Naive thymus-derived CD4-positive, alpha-beta T cell (primary cell): ENCODE data around the gene TMEM120B. TPM values are rescaled to one million over a fixed set of nuclear protein-coding genes. Genes with fewer than 3 reads are reported as not detected.

Experiments used
- ATAC-seq: fragments of 150-1000 bp; cut with Tn5 transposase; 2 replicates; pipeline ENCODE4 v1.10.0; 2021; ENCODE audit warnings: mild to moderate bottlenecking, moderate library complexity
- CTCF ChIA-PET: fragments of 350-600 bp; sonication (Branson Sonifier 250); formaldehyde crosslinking; loops from one replicate; lab custom pipeline; 2021; ENCODE audit warnings: antibody characterized with exemption; lab: Charles Lee
- POLR2A ChIA-PET: fragments of 350-600 bp; sonication (Branson Sonifier 250); formaldehyde crosslinking; loops from one replicate; lab custom pipeline; 2021; ENCODE audit warnings: antibody characterized with exemption, inconsistent platforms; lab: Charles Lee
- DNase-seq, 9 donors: peaks; one replicate each; pipeline versions ENCODE4 v3.0.0 to v3.0.0-alpha.2; 2020 to 2022; ENCODE audit warnings: mixed read lengths in 1 of 9
- H3K27ac ChIP-seq: one replicate; pipeline ENCODE4 v1.7.0; 2013; ENCODE audit warnings: mild to moderate bottlenecking, low read depth, low read length, moderate library complexity
- H3K27me3 ChIP-seq, 2 donors: one replicate each; pipeline ENCODE4 v1.7.0; 2013; ENCODE audit warnings: low read length in 2 of 2, mild to moderate bottlenecking in 2 of 2, moderate library complexity in 2 of 2; ENCODE audit not compliant: control insufficient read depth in 2 of 2, insufficient read depth in 2 of 2
- H3K36me3 ChIP-seq, 3 experiments: 1 replicate in 2 of 3; 2 replicates in 1 of 3; pipeline ENCODE4 v1.7.0; 2013; ENCODE audit warnings: low read length in 3 of 3, mild to moderate bottlenecking in 3 of 3, moderate library complexity in 1 of 3; ENCODE audit not compliant: insufficient read depth in 3 of 3, control insufficient read depth in 2 of 3
- H3K4me1 ChIP-seq, 2 donors: one replicate each; pipeline ENCODE4 v1.7.0; 2013; ENCODE audit warnings: low read length in 2 of 2, mild to moderate bottlenecking in 2 of 2, moderate library complexity in 1 of 2; ENCODE audit not compliant: control insufficient read depth in 2 of 2, insufficient read depth in 2 of 2
- H3K4me3 ChIP-seq: 2 replicates; pipeline ENCODE4 v1.7.0; 2013; ENCODE audit warnings: mild to moderate bottlenecking, low read length
- H3K9me3 ChIP-seq, 3 experiments: 1 replicate in 2 of 3; 2 replicates in 1 of 3; pipeline ENCODE4 v1.7.0; 2013; ENCODE audit warnings: low read length in 3 of 3; ENCODE audit not compliant: control insufficient read depth in 2 of 3
- H3K27ac Mint-ChIP-seq, 9 donors: one replicate each; pipeline ENCODE4 v1.8.0; 2020 to 2022; ENCODE audit warnings: mixed read lengths in 9 of 9, mild to moderate bottlenecking in 8 of 9, moderate library complexity in 5 of 9, inconsistent platforms in 2 of 9
- H3K27me3 Mint-ChIP-seq, 5 donors: one replicate each; pipeline ENCODE4 v1.8.0; 2021 to 2022; ENCODE audit warnings: mixed read lengths in 5 of 5, mild to moderate bottlenecking in 1 of 5
- H3K36me3 Mint-ChIP-seq, 5 donors: one replicate each; pipeline ENCODE4 v1.8.0; 2020 to 2022; ENCODE audit warnings: mixed read lengths in 5 of 5, mild to moderate bottlenecking in 3 of 5, inconsistent platforms in 1 of 5
- H3K4me1 Mint-ChIP-seq, 7 donors: one replicate each; pipeline ENCODE4 v1.8.0; 2020 to 2022; ENCODE audit warnings: mixed read lengths in 7 of 7, mild to moderate bottlenecking in 3 of 7, inconsistent platforms in 1 of 7
- H3K4me3 Mint-ChIP-seq, 10 donors: one replicate each; pipeline ENCODE4 v1.8.0; 2020 to 2022; ENCODE audit warnings: mild to moderate bottlenecking in 10 of 10, mixed read lengths in 10 of 10, moderate library complexity in 6 of 10, inconsistent platforms in 2 of 10
- H3K9me3 Mint-ChIP-seq, 11 donors: one replicate each; pipeline ENCODE4 v1.8.0; 2020 to 2022; ENCODE audit warnings: mixed read lengths in 11 of 11, mild to moderate bottlenecking in 4 of 11, inconsistent platforms in 1 of 11, moderate library complexity in 1 of 11
- intact Hi-C, 2 donors: fragments of 100-400 bp; cut with micrococcal nuclease; formaldehyde crosslinking; loops; one replicate each; pipeline ENCODE4 v1.15.1; 2023
- polyA plus RNA-seq, 2 donors: library from polyadenylated mRNA; unstranded; fragments of 300-500 nt; fragmentation: Illumina TruSeq; gene quantifications; one replicate each; pipeline ENCODE4 v1.2.3, GENCODE V29; 2021
- total RNA-seq, 6 experiments: library from RNA in 5 of 6; stranded (reverse) in 5 of 6; gene quantifications; 1 replicate in 5 of 6; 2 replicates in 1 of 6; pipeline ENCODE4 v1.2.3 and lab custom pipeline; 2021 to 2026

The TMEM120B gene
- total and polyA plus RNA-seq, 7 experiments from 2014 or later, result 1.3 to 14.3 (median 8.9) TPM

DNA sequence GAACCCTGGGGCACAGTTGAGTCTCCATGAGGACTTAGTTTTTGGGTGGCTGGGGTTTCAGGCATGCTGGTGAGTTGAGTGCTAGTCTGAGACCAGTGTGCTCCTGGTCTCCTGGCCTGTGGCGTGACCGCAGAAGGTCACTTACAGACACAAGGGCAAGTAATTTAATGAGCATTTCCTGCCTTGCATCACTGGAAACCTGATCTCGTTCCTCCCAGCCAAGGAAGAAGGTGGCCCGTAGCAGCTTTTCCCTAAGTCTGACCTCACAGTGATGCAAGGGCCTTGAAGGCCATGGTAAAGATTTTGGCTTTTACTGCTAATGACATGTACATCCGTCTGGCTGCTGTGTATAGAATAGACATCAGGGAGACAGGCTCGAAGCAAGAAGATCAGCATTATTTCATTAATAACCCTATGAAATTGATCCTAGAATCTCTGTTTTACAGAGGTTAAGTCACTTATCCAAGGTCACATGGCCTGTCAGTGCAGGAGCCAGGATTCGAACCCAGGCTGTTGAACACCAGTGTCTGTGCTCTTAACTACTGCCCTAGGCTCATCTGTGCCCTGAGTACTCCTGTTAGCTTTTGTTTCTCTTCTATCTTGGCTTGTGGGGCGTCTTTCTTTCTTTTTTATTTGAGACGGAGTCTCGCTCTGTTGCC lies 4.6 kb downstream of the TMEM120B start:
- peaks cover 7 to 11% of the 10 kb centered on the region in 2 donors for H3K4me1 ChIP-seq
- H3K4me3 ChIP-seq, result no peak overlapping the region
- H3K27me3 Mint-ChIP-seq, result no peaks in the 10 kb centered on the region
- CTCF ChIA-PET, result interaction anchor here (0.6 kb wide), 1 partner anchor 127 kb away, joined by 4 read pairs; no protein-coding TSS in a partner anchor
- no peak overlapping the region for H3K4me3 Mint-ChIP-seq
- POLR2A ChIA-PET, result no interaction called here
- H3K36me3 ChIP-seq, result peaks cover 0 to 2% (median 0%) of the 10 kb centered on the region in 3 experiments
- H3K4me1 Mint-ChIP-seq, result peaks cover 0 to 21% (median 14%) of the 10 kb centered on the region in 7 donors
- no peak overlapping the region for H3K27ac ChIP-seq
- H3K9me3 Mint-ChIP-seq, result no peaks in the 10 kb centered on the region
- ATAC-seq, result no peak
- H3K27ac Mint-ChIP-seq, result no peak overlapping the region
- peaks cover 0 to 4% (median 0%) of the 10 kb centered on the region in 5 donors for H3K36me3 Mint-ChIP-seq
- no peaks in the 10 kb centered on the region for H3K27me3 ChIP-seq
- H3K9me3 ChIP-seq, result no peaks in the 10 kb centered on the region
- intact Hi-C loops, result loop anchor here in 1 of 2 donors (10.0 kb wide), 1 partner anchor 508 kb away; the partner anchor contains the start of gene DIABLO
- no peak for DNase-seq

DNA sequence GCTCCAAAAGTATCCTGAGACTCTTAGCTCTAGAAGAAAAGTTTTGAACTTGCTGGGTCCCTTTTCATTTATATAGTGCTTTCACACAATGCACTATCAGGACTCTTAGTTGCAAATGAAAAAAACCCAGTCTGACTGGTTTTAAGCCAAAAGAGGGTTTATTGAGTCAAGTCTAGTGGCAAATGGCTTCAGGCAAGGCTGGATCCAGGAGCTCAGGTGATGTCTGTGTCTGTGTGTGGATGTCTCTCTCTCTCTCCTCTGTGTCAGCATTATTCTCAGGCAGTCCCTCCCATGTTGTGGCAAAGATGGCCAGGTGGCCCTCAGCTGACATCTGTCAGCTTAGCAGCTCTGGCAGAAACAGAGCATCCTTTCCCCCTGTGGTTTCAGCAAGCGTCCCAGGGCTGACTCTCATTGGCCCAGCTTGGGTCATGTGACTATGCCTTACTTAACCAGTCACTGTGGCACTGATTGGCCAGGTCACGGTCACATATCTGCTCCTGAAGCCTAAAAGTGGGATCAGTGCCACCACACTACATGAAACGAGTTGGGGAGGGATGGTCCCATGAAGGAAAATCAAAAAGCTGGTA lies 6.2 kb downstream of the TMEM120B start:
- Mint-ChIP-seq H3K4me3 (no peak overlapping the region), H3K4me1 (peaks cover 0 to 13% (median 7%) of the 10 kb centered on the region in 7 donors), H3K9me3 (no peaks in the 10 kb centered on the region), H3K27me3 (no peaks in the 10 kb centered on the region), H3K27ac (no peak overlapping the region), H3K36me3 (peaks cover 0 to 4% (median 1%) of the 10 kb centered on the region in 5 donors)
- no peak for DNase-seq
- Histone ChIP-seq H3K4me3 (no peak overlapping the region), H3K36me3 (no peaks in the 10 kb centered on the region), H3K27me3 (no peaks in the 10 kb centered on the region), H3K27ac (no peak overlapping the region), H3K9me3 (no peaks in the 10 kb centered on the region), H3K4me1 (peaks cover 0 to 3% of the 10 kb centered on the region in 2 donors)
- intact Hi-C loops, result loop anchor here in 1 of 2 donors (10.0 kb wide), 1 partner anchor 506 kb away; the partner anchor contains the start of gene DIABLO
- no peak for ATAC-seq
- ChIA-PET CTCF (interaction anchor here (1.1 kb wide), 1 partner anchor 75 kb away, joined by 5 read pairs; the partner anchor contains the start of gene RHOF), POLR2A (interaction anchor here (0.5 to 0.9 kb wide), 2 partner anchors 62 to 179 kb away, joined by 3 to 6 read pairs; no protein-coding TSS in a partner anchor)

DNA sequence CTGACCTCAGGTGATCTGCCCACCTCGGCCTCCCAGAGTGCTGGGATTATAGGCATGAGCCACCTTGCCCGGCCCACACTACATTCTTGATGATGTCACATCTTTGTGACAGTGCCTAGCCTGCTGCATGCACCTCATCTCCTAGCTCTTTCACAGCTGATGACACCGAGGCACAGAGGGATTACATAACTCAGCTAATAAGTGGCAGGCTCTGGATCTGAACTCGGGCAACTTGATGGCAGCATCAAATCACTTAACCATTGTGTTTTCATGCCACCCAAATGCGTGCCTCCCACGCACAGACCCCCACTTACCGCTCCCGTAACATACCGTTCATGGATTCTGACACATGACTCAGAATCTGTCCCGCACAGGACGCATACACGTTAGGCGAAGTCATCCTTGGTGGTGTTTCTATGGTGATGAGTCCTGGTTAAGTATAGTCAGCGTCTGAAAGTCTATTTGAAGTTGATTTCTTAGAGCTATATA lies 7.4 kb downstream of the TMEM120B start:
- POLR2A ChIA-PET, result interaction anchor here (2.7 kb wide), 1 partner anchor 8 kb away, joined by 11 read pairs; the partner anchor contains the start of gene TMEM120B

DNA sequence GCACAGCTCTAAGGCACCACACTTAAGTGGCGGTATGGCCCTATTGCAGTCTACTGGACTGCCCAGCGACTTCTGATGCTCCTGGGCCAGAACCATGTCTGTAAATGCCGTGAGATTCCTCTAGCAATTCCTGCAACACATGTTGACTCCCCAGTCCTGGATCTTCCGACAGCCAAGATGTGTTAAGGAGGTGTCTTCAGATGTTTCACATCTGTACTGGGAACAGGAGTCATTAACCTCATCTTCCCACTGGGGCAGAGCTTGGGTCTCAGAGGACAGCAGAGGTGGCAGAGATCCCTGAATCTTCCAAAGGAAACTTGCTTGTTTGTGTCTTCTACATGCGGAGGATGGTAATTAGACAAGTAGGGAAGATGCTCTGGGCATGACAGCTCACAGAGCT lies 8.2 kb downstream of the TMEM120B start:
- DNase-seq (no peak), ATAC-seq (no peak)
- Mint-ChIP-seq H3K9me3 (no peaks in the 10 kb centered on the region), H3K4me3 (no peak overlapping the region), H3K27me3 (no peaks in the 10 kb centered on the region), H3K4me1 (peaks cover 0 to 4% (median 0%) of the 10 kb centered on the region in 7 donors), H3K36me3 (peaks cover 0 to 9% (median 4%) of the 10 kb centered on the region in 5 donors), H3K27ac (peak overlapping the region in 1 of 9 donors; percentile 34)
- intact Hi-C loops, result no loop called here
- ChIA-PET CTCF (no interaction called here), POLR2A (interaction anchor here (2.7 kb wide), 1 partner anchor 9 kb away, joined by 11 read pairs; the partner anchor contains the start of gene TMEM120B)
- H3K27me3 ChIP-seq, result no peaks in the 10 kb centered on the region
- no peaks in the 10 kb centered on the region for H3K36me3 ChIP-seq
- no peaks in the 10 kb centered on the region for H3K4me1 ChIP-seq
- H3K4me3 ChIP-seq, result no peak overlapping the region
- no peaks in the 10 kb centered on the region for H3K9me3 ChIP-seq
- H3K27ac ChIP-seq, result no peak overlapping the region

More for the DNA sequence above, 7.4 kb downstream of the TMEM120B start:
- peaks cover 0 to 5% (median 0%) of the 10 kb centered on the region in 7 donors for H3K4me1 Mint-ChIP-seq
- peaks cover 0 to 4% (median 2%) of the 10 kb centered on the region in 5 donors for H3K36me3 Mint-ChIP-seq
- H3K36me3 ChIP-seq, result no peaks in the 10 kb centered on the region
- no peak for ATAC-seq
- DNase-seq, result no peak
- H3K27ac ChIP-seq, result no peak overlapping the region
- intact Hi-C loops, result loop anchor here in 1 of 2 donors (10.0 kb wide), 1 partner anchor 505 kb away; the partner anchor contains the start of gene DIABLO
- no peaks in the 10 kb centered on the region for H3K27me3 ChIP-seq
- H3K4me3 ChIP-seq, result no peak overlapping the region
- H3K9me3 Mint-ChIP-seq, result no peaks in the 10 kb centered on the region
- CTCF ChIA-PET, result no interaction called here
- no peaks in the 10 kb centered on the region for H3K4me1 ChIP-seq
- no peaks in the 10 kb centered on the region for H3K27me3 Mint-ChIP-seq
- H3K4me3 Mint-ChIP-seq, result no peak overlapping the region
- H3K27ac Mint-ChIP-seq, result peak overlapping the region in 2 of 9 donors; percentile 56 to 59
- no peaks in the 10 kb centered on the region for H3K9me3 ChIP-seq

- H3K36me3 Mint-ChIP-seq, result peaks cover 0 to 9% (median 2%) of the 10 kb centered on the region in 5 donors
- CTCF ChIA-PET, result no interaction called here
- peaks cover 0 to 4% (median 0%) of the 10 kb centered on the region in 7 donors for H3K4me1 Mint-ChIP-seq
- no peaks in the 10 kb centered on the region for H3K27me3 Mint-ChIP-seq
- ATAC-seq, result no peak
- intact Hi-C loops, result no loop called here
- no peak overlapping the region for H3K4me3 Mint-ChIP-seq
- no peaks in the 10 kb centered on the region for H3K9me3 Mint-ChIP-seq
- POLR2A ChIA-PET, result no interaction called here
- H3K4me1 ChIP-seq, result no peaks in the 10 kb centered on the region
- no peaks in the 10 kb centered on the region for H3K27me3 ChIP-seq
- no peaks in the 10 kb centered on the region for H3K9me3 ChIP-seq
- DNase-seq, result no peak
- H3K4me3 ChIP-seq, result no peak overlapping the region
- no peaks in the 10 kb centered on the region for H3K36me3 ChIP-seq
- no peak overlapping the region for H3K27ac ChIP-seq
- H3K27ac Mint-ChIP-seq, result peak overlapping the region in 1 of 9 donors; percentile 51
These were observed 10.0 kb downstream of the TMEM120B start for GRCh38 chr12:121722511-121722910.

DNA sequence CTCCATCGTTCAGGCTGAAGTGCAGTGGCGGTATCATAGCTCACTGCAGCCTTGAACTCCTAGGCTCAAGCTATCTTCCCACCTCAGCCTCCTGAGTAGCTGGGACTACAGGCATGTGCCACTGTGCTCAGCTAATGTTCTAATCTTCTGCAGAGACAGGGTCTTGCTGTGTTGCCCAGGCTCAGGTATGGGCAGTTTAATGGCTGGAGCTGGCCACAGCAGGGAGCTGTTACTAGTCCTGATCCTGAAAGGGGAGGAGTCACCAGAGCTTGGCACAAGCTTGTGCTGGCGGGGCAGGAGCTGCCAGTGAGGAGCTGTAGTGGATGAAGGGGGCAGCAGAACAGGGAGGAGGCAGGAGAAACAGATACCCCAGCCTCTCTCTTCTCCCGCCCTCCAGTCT lies 10.6 kb downstream of the TMEM120B start:
- no peaks in the 10 kb centered on the region for H3K4me1 ChIP-seq
- peaks cover 0 to 9% (median 2%) of the 10 kb centered on the region in 5 donors for H3K36me3 Mint-ChIP-seq
- no peak overlapping the region for H3K4me3 Mint-ChIP-seq
- DNase-seq (no peak), ATAC-seq (no peak)
- CTCF ChIA-PET, result no interaction called here
- no peaks in the 10 kb centered on the region for H3K9me3 ChIP-seq
- H3K27ac ChIP-seq, result no peak overlapping the region
- H3K9me3 Mint-ChIP-seq, result no peaks in the 10 kb centered on the region
- H3K36me3 ChIP-seq, result no peaks in the 10 kb centered on the region
- peaks cover 0 to 4% (median 0%) of the 10 kb centered on the region in 7 donors for H3K4me1 Mint-ChIP-seq
- H3K4me3 ChIP-seq, result no peak overlapping the region
- intact Hi-C loops, result no loop called here
- H3K27me3 ChIP-seq, result no peaks in the 10 kb centered on the region
- no peaks in the 10 kb centered on the region for H3K27me3 Mint-ChIP-seq
- no peak overlapping the region for H3K27ac Mint-ChIP-seq
- POLR2A ChIA-PET, result no interaction called here
